ENCODE results near the gene NKX2-3.

The NKX2-3 gene

DNA sequence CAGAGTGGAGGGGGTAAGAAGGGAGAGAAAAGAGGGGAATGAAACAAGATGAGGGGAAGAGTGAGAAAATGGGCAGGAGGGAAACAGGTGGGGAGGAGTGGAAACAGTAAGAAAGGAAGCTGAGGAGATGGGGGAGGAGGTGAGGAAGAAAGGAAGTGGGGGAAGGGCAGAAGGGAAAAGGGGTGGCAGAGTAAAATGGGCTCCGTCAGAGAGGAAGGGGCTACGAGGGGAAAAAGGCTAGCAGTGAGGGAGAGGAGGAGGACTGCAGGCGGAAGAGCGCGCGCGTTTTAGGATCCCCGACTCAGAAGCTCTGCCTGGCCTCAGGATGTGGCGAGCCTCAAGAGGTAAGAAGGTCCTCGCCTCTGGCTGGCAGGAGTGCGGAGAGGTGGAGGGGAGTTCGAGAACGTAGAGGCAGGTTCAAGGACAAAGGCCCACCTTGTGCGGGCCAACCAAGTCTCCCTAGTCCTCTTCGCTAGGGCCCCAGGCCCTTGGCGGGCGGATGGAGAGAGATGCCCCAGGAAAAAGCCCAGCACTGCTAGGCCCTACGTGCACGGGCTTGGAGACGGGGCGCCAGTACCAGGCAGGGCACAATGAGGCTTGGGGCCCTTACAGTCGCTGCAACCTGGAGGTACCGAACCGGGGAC lies 5.8 kb upstream of the NKX2-3 start:
- no peak for DNase-seq

DNA sequence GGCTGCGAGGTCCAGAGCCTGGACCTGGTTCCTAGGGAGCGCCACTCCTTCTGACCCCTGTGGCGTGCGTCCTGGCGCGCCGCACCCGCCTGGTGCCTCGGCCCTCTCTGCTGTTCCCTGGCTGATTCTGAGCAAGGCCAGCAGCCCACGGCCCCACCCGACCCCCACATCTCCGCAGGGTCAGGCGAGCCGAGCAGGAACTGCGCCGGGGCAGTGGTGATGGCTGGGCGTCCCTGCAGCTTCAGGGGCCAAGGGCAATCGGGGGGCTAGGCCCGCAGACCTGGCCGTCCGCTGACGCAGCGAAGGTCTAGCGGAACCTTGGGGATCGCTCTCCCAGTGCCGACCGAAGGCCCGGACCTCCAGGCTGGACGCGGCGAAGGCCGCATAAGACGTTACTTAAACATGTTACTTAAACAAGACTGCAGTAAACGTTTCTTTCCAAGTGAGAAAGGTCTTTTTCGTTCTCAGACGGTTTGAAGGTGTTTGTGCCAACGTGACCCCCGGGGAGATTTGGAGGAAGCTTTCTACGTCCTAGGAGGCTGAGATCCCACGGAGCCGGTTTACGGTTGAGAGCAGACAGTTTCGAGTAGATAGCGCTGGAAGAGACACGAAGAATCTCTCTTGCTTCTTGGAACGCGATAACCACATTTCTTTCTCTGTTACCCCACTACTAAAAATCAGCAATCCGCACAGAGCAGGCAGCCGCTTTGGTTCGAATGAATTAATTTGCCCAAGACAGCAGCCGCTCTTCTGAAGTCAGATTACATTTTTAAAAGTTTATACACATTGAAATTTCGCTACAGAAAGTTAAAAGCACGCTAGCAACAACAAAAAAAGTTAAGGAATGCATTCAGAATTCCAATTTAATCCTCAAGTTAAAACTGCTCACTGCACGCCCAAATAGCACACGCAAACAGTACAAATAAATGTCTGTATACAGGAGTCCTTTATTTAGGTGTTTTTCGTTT lies 4.9 kb upstream of the NKX2-3 start:
- no peak for DNase-seq

DNA sequence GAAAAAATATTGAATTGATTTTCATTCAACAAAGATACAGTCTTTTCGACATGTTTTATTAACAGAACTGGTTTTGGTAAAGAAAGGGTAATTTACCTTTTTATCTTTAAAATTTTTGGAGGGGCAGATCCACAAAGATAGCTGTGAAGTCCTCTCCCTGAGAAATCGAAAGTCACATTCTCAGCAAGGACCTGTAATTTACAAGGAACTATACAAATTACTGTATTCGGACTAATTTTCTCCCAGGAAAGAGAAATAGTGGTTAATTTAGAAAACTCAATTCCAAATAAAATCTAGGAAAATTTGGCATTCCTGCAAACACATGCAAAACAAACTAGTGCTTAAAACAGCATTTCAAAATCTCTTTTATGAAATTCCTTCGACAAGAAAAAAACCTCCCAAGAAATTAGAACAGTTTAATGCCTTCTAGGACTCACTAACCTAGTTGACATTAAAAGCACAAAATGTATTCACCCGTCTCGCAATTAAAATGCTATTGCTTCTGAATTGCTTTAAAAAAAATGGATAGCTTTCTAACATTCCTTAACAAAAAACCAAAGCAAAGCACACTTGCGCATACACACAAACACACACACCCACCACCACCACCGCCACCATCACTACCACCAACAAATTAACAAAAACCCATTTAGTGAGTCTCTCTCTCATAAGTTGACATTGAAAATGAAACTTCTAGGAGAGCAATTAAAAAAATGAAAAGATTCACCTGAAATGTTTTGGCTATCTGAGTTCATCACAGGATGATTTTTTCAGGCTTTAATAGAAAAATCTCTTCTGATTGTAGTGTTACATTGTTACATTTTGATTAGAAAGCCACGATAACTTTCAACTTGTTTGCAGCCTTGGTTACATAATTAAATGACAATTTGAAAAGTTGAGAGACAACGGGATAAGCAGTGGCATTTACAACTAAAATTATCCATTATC lies 4.0 kb upstream of the NKX2-3 start:
- DNase-seq = no peak

DNA sequence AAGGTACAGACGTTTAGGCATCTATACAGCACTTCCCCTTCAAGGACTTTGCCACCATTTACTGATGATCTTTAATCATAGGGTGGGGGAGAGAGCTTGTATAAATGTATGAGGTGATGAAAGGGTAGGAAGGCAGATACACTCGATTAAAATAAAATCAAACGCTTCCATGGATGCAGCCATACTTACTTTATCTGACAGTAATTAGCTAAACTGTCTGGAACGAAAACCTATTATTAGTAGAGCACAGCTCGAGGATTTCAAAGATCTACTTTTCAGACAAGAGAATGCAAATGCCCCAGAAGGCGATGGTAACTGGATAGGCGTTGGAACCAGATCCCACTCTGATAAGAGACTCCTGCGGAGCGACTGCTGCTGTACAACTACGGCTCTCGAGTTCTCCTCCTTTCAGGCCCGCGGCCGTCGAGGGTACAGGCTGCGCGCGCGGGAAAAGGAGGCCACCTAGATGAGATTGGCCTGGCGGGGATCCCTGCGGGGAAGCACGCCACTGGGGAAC lies 3.1 kb upstream of the NKX2-3 start:
- DNase-seq = no peak

DNA sequence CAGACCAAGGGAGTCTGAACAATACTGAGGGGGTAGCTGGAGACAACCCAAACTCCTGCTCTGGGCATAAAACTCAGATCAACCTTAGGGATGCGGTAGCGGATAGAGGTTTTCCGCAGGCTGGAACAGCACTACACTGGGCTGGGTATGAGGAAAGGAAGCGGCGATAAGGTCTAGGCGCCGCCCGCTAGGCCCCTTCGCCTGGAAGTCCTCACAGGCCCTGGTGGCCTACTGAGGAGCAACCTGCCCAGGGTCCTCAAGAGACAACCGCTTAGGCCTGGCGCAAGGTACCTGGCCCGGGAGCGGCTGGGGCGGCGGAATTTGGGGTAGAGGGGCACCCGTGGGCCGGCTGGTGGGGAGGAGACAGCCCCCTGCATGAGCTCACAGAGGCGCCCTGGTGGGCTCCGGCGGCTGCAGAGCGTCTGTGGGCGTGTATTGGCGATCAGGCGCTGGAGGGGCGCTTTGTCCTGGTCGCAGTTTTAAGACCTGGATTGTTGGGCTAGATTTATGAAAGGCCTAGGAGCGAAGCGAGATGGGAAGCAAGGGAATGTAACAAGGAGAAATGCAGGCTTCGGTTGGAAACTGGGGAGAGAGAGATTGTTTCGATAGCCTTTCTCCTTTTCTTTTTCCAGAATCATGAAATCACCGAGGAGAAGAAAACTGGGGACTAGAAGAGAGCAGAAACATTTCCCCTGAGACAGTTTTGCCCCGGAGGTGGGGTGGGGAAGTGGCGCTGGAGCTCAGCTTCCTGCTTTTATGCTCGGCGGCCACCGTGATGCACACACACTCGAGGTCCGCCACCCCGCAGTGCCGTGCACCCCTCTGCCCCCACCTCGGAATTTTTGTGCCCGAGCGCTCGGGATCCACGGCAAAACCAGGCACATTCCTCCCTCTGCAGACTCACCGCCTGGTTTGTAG lies 2.4 kb upstream of the NKX2-3 start:
- DNase-seq = peak; percentile 18

DNA sequence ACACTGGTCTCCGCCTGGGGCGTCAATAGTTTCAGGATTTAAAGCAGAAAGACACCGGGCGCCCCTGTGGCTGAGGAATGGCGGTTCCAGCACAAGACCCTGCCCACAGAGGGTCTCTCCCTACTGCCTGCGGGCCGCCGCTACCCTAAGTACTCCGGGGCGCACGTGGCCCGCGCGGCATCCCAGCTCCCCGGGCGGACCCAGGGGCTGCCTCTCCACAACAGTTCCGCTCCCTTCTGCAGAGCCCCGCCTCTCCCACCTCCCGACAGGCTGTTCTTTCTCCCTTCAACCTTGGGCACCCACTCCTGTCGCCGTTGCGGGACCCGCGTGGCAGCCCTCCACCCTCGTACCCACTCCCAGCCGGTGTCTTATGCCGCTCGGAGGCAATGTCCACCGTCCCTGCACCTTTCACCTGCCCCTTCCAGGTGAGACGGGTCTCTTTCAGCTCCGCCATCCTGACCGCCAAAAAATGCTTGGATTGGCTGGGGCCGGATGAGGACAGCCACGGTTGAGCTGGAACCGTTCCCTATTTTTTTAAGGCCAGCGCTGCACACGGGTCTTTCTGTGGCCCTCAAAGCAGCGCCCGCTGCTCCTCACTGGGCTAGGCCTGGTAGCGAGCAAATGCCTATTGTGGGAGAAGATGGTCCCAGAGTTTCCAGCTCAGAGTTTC lies 1.6 kb upstream of the NKX2-3 start:
- DNase-seq = no peak

DNA sequence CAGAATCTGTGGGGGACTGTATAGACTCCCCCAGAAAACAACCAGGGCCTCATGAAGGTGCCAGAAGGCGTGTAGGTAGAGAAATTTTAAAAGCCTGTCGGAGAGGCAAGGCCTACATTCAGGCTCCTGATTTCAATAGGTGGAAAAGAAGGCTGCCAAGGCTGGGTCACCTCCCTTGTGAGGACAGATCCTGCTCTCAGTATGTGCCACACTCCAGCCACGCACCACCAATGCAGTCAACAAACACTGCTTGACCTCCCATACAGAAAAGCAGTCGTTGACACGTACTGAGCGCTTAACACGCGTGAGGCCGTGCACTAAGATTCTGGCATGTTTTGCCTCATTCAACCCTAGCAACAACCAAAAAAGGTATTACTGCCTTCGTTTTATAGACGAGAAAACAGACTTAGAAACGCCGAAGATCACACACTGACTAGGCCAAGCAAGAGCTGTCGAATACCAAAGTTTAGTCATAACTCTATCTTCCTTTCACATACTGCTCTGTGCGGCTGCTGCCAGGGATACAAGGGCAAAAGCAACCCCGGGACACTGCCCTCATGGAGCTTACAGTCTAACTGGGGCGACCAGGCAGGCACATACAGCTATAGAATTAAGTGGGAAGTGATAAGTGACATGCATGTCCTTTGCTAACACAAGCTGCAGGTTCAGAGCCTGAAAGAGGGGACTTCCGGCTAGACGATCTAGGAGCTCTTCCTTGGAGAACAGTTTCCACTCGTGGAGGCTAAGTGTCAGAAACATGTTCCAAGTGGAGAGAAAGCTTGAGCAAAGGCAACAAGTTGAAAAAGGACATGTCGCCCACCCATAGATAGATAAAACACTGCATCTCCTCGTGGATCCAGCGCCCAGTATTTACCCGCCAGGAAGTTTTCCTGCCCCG lies 797 bp upstream of the NKX2-3 start:
- no peak for DNase-seq

DNA sequence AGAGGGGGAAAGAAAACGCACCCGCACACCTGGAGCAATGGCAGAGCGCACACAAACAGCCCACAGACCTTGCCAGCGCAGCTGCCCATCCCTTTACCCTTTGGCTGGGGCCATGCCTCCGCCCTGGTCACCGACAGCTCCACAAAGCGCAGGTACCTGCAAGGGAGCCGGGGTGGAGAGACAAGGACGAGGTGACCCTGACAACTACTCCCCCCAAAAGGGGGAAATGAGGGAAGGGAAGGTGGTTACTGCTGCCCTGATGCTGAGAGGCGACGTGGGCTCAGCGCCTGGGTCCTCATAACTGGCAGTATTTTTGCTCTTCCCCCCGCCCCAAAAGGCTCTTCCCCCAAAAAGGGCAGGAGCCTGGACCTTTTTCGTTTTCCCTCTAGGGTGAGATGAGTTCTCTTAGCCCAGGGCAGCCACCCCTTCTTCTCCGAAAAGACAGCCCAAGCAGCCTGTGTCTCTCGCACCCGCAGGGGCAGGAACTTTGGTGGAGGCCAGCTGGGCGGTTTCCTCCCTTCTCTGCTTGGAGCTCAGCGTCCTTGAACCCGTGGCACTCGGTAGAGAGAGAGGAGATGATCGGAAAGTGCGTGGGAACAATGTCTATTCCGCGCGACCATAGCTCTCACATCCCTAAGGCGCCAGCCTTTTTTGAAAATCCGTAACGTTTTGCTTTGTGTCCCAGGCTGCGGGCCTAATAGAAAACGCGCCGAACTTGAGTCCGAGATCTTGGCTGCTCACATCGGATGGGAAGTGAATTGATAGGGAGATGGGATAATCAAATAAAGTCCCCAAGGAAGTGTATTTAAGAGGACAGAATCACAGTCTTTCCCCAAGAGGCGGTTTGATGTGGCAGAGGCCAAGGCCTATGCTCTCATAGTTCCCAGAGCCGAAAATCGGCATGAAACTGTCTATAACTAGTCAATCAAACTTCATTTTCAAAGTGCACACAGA lies 1.0 kb downstream of the NKX2-3 start:
- no peak for DNase-seq

DNA sequence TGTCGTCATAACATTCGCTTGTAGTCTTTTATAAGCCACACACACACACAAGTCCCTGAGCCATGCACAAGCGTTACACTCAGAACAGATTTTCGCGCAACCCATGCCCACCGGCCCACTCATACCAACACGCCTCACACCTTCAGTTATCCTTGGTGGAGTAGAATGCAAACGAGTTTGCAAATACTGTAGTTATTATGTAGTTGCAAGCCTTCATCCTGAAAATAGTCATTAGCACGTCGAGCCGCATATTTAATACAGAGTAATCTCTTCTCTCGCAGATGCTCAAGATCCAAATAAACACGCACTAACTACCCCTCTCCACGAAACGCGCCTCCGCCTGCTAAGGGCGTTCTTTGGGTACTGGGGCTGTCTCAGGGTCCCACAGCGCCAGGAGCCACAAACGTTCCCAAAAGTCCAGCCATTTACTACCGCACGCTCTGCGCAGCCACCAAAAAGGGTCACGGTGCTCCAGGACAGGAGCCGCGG lies 1.8 kb downstream of the NKX2-3 start:
- no peak for DNase-seq

DNA sequence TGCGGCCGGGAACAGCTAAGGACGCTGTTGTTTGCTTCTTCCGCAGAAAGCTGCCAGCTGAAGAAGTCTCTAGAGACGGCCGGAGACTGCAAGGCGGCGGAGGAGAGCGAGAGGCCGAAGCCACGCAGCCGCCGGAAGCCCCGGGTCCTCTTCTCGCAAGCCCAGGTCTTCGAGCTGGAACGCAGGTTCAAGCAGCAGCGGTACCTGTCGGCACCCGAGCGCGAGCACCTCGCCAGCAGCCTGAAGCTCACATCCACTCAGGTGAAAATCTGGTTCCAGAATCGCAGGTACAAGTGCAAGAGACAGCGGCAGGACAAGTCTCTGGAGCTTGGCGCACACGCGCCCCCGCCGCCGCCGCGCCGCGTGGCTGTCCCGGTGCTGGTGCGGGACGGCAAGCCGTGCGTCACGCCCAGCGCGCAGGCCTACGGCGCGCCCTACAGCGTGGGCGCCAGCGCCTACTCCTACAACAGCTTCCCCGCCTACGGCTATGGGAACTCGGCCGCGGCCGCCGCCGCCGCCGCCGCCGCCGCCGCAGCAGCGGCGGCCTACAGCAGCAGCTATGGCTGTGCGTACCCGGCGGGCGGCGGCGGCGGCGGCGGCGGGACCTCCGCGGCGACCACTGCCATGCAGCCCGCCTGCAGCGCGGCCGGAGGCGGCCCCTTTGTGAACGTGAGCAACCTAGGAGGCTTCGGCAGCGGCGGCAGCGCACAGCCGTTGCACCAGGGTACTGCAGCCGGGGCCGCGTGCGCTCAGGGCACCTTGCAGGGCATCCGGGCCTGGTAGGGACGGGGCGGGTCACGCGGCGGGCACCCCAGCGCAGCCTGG lies 2.4 kb downstream of the NKX2-3 start:
- peak; percentile 13 for DNase-seq

DNA sequence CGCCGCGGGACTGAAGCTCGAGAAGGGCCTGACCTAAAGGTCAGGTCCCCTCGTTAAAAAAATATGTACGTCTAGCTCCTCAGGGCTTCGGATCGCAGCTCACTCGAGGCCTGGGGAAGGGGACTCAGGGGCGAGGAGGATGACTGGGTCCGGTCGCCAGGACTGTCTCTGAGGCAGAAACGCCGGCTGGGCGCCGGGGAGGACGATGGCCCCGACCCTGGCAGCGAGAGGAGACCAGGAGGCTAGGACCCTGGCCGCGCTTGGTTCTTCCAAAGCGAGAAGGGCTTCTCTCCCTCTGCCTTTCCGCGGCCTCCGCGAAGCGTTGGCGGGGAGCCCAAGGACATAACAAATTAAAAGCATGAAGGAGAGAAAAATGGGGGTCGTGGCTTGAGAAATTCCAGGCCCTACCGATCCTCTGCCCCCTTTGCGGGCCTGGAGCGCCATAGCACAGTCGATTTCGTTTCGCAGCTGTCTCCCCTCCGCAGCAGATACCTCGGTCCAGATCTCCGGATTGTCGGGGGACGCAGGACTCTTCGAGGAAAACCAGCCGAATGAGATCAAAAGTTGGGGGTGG lies 3.1 kb downstream of the NKX2-3 start:
- no peak for DNase-seq

DNA sequence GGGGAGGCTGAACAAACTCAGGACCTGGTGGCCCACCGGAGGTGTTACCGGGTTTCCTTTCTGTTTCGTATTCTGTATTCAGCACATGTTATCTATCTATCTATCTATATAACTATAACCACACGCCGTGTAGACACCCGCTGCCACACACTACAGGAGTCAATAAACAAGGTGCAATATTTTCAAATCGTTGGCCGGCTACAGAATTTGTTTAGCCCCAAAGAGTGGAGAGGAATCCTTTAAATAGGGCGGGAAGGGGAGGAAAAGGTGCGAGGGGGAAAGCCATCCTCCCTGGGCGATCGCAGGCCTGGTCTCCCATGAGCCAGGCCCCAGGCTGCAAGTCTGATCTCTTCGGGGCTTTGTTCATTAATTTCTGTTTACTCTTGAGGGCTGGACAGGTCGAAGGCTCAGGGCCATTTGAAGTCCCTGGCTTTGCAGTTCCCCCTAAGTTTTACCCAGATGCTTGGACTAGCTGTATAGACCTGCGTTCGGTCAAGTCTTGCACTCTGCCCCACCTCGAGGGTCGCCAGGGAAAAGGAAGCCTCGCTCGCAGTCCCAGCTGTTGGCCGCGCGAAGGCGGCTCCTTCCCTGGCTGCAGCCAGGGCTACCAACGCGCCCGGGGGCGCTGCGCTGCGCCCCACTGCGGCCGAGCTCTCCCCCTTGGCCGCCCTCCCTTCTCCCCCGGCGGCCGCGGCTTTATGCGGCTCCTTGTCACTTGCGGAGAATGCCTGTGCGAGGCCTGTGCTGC lies 3.8 kb downstream of the NKX2-3 start:
- DNase-seq = no peak

DNA sequence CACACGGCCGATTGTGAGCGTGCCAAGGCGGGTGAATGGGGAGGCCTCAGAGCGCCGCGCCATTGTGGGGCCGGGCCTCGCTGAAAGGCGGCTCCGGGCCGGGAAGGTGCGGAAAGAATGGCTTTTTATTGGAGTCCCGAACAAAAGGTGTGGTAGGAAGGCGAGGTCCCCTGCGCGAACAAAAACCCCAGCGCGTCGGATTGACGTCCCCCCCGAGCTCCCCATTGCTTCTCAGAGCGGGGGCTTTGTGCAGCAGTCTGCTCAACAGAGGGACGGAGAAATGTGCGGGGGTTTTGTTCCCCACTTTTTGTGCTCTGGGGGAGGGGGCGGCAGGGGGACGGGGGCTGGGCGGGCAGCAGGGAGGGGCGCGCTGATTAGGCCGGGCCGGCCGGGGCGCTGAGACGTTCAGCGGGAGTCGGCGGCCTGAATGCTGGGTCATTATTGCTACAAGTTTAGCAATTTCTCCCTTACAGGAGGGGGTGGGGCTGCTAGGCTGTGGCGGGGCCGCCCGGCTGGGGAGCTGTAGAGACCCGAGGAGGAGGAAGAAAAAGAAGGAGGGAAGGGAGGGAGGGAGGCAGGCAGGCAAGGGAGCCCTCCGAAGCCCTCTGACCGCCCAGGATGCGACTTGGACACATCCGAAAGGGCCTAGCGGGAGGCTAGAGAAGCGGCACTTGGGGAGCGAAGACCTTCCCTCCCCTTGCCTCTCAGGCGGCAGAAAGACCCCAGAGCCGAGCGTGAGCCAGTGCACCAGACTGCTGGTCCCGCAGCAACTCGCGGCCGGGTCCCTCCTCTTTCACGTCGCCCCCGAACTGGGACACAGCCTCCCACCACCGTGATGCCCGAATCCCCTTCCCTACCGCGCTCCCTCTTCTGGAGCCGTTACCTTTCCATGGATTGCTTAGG lies 4.6 kb downstream of the NKX2-3 start:
- no peak for DNase-seq

DNA sequence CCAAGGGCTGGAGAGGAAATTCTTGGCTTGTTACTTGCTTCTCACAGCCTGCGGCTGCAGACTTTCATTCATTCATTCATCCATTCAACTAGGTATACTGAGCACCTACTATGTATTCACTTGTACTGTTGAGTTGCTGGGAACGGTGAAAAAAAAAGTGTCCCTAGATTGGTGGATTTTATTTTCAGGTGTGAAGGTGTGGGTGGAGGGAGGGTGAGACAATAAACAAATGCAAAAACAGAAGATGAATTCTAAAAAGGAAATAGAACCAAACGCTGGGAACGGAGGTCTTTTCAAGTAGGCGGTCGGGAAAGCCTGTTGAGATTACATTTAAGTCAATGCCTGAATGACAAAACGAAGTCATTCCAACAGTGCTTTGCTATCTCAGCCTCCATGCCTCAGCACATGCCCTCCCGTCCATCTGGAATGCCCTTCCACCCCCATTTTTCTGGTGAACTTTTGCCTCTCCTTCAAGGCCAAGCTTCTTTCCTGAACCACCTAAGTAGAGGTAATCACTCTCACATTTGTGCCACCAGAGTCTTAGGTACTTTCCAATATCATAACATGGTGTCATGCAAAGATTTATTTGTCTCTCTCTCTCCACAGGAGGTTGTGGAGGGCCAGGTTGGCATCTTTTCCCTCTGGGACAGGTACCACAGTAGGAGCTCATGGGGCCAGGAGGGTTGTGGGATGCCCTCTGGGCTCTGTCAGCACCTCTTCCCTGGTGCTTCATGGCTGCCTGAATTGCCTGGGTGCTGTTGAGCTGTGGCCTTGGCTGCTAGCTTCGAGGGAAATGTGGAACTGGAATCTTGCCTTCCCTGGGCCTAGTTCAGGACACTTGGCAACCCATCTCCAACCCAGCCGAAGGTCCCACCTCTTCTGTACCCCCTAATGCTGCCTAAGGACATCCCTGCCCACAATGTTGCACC lies 5.5 kb downstream of the NKX2-3 start:
- no peak for DNase-seq
